ENCODE data around the gene SUSD4.

The SUSD4 gene

GRCh38 chr1:223276029-223276428 lies 87.9 kb downstream of the SUSD4 start:
- no peak for TF ChIP-seq POLR2A (IDR thresholded peaks at IDR 0.05; ENCODE audit: low read length)
- TF ChIP-seq GATA1 (IDR thresholded peaks at IDR 0.05; ENCODE audit: low read depth, low read length): no peak
- no peak for DNase-seq

DNA sequence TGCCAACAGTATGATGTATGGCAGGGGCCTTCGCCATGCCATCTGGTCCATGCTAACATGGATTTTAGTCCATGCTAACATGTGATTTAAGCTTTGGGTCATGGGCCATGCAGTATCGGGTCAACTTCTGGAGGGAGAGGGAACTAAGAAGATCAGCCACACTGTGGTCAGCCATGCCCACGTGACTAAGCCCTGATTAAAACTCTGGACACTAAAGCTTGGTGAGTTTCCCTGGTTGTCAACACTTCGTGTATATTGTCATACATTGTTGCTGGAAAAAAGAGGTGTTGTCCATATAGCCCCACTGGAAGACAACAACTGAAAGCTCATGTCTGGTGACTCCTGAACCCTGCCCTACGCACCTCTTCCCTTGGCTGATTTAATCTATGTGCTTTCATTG lies 90.5 kb downstream of the SUSD4 start:
- DNase-seq: no peak
- no peak for TF ChIP-seq GATA1 (IDR thresholded peaks at IDR 0.05; ENCODE audit: low read depth, low read length)
- no peak for TF ChIP-seq POLR2A (IDR thresholded peaks at IDR 0.05; ENCODE audit: low read length)

DNA sequence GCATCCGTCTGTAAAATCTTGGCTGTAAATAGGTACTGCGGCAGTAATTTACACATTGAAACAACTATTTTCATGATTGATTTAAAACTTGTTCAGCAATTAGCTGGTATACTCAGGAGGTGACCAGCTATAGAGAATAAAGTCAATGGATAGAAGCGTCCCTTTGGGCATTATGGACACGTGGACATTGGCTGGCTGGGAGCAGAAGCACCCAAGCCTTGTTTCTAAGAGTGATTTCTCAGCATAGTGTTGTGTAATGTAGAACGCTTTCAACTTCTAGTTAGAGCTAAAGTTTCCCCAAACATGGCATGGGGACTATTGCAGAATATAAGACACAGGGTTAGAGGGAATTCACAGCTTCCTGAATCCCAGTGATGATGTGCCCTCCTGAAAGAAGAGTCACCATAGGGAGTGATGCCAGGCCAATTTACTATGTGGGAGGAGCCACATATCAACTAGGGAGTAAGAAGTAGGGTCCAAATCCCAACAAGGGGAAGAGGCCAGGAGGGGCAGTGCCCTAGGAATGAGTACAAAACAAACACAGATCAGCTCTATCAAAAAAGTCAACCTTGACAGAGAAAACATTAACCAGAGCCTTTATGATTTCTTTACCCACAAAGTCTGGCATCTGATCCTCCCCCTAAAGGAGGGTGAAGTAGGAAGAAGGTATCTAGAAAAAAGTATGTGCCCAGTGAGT lies 92.7 kb downstream of the SUSD4 start:
- no peak for DNase-seq
- TF ChIP-seq GATA1 (IDR thresholded peaks at IDR 0.05; ENCODE audit: low read depth, low read length): no peak
- no peak for TF ChIP-seq POLR2A (IDR thresholded peaks at IDR 0.05; ENCODE audit: low read length)

- DNase-seq: no peak
- no peak for TF ChIP-seq GATA1 (IDR thresholded peaks at IDR 0.05; ENCODE audit: low read depth, low read length)
- no peak for TF ChIP-seq POLR2A (IDR thresholded peaks at IDR 0.05; ENCODE audit: low read length)
These were observed 93.8 kb downstream of the SUSD4 start for GRCh38 chr1:223270155-223270554.

- TF ChIP-seq POLR2A (IDR thresholded peaks at IDR 0.05; ENCODE audit: low read length) (no peak), GATA1 (IDR thresholded peaks at IDR 0.05; ENCODE audit: low read depth, low read length) (no peak)
These were observed 95.0 kb downstream of the SUSD4 start for GRCh38 chr1:223269006-223269405.

GRCh38 chr1:223266632-223267172 lies 97.3 kb downstream of the SUSD4 start:
- no peak for TF ChIP-seq POLR2A (IDR thresholded peaks at IDR 0.05; ENCODE audit: low read length)
- no peak for TF ChIP-seq GATA1 (IDR thresholded peaks at IDR 0.05; ENCODE audit: low read depth, low read length)
- no peak for DNase-seq

More at GRCh38 chr1:223269006-223269405, 95.0 kb downstream of the SUSD4 start:
- peak in 1 of 2 experiments; percentile 18 for DNase-seq

GRCh38 chr1:223264983-223265908 lies 98.7 kb downstream of the SUSD4 start:
- no peak for DNase-seq

DNA sequence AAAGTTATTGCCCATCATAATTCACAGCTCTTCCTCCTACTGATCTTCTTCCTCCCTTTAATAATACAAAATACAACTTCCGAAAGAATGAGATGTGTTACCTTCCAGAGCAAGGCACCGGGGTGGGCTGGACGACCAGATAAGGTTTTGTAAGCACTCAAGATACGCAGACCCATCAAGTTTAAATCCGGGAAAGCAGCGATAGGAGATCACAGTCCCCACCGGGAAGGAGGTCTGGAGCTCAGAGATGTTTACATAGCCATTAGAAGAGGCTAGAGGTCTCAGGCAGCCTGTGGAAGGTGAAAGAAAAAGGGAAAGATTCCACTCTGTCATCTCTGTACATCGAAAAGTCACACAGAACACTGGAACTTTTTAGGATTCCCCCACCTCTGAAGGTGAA lies 99.4 kb downstream of the SUSD4 start:
- TF ChIP-seq POLR2A (IDR thresholded peaks at IDR 0.05; ENCODE audit: low read length): no peak
- no peak for TF ChIP-seq GATA1 (IDR thresholded peaks at IDR 0.05; ENCODE audit: low read depth, low read length)
- DNase-seq: no peak

More at GRCh38 chr1:223264983-223265908, 98.7 kb downstream of the SUSD4 start:
- no peak for TF ChIP-seq GATA1 (IDR thresholded peaks at IDR 0.05; ENCODE audit: low read depth, low read length)
- TF ChIP-seq POLR2A (IDR thresholded peaks at IDR 0.05; ENCODE audit: low read length): no peak

- no peak for TF ChIP-seq GATA1 (IDR thresholded peaks at IDR 0.05; ENCODE audit: low read depth, low read length)
- TF ChIP-seq POLR2A (IDR thresholded peaks at IDR 0.05; ENCODE audit: low read length): no peak
These were observed 102.1 kb downstream of the SUSD4 start for GRCh38 chr1:223261914-223262313.

DNA sequence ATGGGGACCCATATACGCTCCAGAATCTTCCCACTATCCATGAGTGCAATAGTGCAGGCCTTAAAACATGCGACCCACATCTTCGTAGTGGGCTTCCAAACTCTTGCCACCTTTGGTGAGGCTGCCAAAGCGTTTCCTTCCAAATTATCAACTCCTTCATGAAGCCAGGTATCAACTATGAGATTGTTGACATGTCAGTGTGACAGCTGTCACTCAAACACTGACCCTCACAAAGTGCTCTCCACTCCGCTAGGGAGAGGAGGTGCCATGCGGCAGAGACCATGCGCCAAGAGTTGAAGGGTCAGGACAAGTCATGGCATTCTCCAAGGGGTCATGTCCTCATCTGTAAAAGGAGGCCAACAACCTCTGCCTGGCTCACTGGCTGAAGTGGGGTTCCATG lies 103.3 kb downstream of the SUSD4 start:
- no peak for TF ChIP-seq POLR2A (IDR thresholded peaks at IDR 0.05; ENCODE audit: low read length)
- TF ChIP-seq GATA1 (IDR thresholded peaks at IDR 0.05; ENCODE audit: low read depth, low read length): no peak
- DNase-seq: no peak

More at GRCh38 chr1:223261914-223262313, 102.1 kb downstream of the SUSD4 start:
- DNase-seq: no peak

- no peak for DNase-seq
- TF ChIP-seq POLR2A (IDR thresholded peaks at IDR 0.05; ENCODE audit: low read length) (no peak), GATA1 (IDR thresholded peaks at IDR 0.05; ENCODE audit: low read depth, low read length) (no peak)
These were observed 104.5 kb downstream of the SUSD4 start for GRCh38 chr1:223259462-223259861.

DNA sequence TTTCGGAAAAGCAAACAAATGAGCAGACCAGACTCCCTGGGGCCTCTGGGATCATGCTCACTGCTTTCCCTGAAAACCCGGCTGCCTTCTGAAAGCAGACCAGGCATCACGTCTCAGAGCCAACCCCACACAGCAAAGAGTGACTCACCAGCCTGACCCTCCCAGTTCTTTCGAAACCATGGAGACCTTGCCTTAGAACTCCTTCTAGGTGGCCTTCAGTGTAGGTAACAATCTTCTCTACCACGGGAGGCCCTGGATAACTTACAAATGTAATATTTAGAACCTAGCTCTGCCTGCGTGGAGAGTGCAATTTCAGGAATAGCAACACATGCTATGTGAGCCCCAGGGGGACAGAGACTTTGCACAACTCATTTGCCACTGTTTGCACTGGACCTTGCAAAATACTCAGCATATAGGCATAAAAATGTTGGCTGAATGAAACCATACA lies 105.2 kb downstream of the SUSD4 start:
- TF ChIP-seq GATA1 (IDR thresholded peaks at IDR 0.05; ENCODE audit: low read depth, low read length): no peak
- TF ChIP-seq POLR2A (IDR thresholded peaks at IDR 0.05; ENCODE audit: low read length): no peak
- DNase-seq: no peak

DNA sequence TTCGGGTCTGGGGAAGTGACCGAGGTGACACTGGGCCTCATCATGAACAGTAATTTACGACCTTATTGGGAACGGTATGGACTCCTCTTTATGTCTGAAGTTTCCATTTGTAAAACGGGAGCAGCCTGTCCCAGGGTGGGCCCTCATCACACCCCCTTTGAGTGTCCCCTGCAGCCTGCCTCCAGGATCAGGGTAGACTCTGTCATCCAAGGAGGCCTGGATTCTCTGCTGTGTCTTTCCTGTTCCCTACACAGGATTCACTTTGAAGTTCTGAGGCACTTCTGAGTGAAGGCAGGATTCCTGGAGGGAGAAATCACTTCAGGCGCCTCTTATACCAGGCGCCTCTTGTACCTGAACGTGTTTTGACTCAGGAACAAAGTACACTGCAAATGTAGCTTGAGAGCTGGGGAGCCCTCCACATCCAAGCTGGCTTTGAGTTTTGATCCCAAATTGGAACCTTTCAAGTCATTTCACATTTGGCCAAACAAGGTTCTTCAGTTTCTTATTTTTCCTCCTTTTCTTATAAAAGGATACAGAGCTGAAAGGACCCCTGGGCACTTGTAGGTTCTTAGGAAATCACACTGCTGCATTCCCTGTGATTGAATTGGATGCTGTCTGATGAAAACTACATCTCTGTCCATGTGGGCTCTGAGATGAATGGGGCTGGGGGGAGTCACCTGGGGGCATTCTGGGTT lies 106.0 kb downstream of the SUSD4 start:
- TF ChIP-seq GATA1 (IDR thresholded peaks at IDR 0.05; ENCODE audit: low read depth, low read length): no peak
- TF ChIP-seq POLR2A (IDR thresholded peaks at IDR 0.05; ENCODE audit: low read length): no peak
- no peak for DNase-seq

Data from erythroblast (primary cell).